8988T (cell line): ENCODE data around the gene NXN.
"Not testable (repeated sequence)": the region's sequence is repeated elsewhere in the genome, so short reads cannot be mapped to it uniquely, and the experiment has no call there.

Experiments
- DNase-seq: peaks from one replicate; pipeline ENCODE4 v3.0.0; 2011

Gene NXN

GRCh38 chr17:978103-979093 is 1.2 kb downstream of the NXN start:
- DNase-seq = no peak

GRCh38 chr17:977166-977565 is 2.4 kb downstream of the NXN start:
- no peak for DNase-seq

- no peak for DNase-seq
Measured at GRCh38 chr17:976312-976711, 3.3 kb downstream of the NXN start.

GRCh38 chr17:975371-975915 is 4.1 kb downstream of the NXN start:
- DNase-seq = no peak

- DNase-seq = not testable (repeated sequence)
Measured at GRCh38 chr17:974778-975177, 4.8 kb downstream of the NXN start.

GRCh38 chr17:973053-973452 is 6.5 kb downstream of the NXN start:
- DNase-seq = no peak

- DNase-seq = not testable (repeated sequence)
Measured at GRCh38 chr17:971861-972260, 7.7 kb downstream of the NXN start.

- DNase-seq = no peak
Measured at GRCh38 chr17:970364-970763, 9.2 kb downstream of the NXN start.

- DNase-seq = no peak
Measured at GRCh38 chr17:969811-970355, 9.7 kb downstream of the NXN start.

GRCh38 chr17:968812-969730 is 10.5 kb downstream of the NXN start:
- DNase-seq = no peak

- DNase-seq = no peak
Measured at GRCh38 chr17:967122-967521, 12.5 kb downstream of the NXN start.

- DNase-seq = no peak
Measured at GRCh38 chr17:965311-965989, 14.1 kb downstream of the NXN start.

- no peak for DNase-seq
Measured at GRCh38 chr17:964876-965275, 14.7 kb downstream of the NXN start.

- no peak for DNase-seq
Measured at GRCh38 chr17:962670-963069, 16.9 kb downstream of the NXN start.

- no peak for DNase-seq
Measured at GRCh38 chr17:962166-962565, 17.4 kb downstream of the NXN start.

GRCh38 chr17:958712-959451 is 20.7 kb downstream of the NXN start:
- no peak for DNase-seq

- DNase-seq = no peak
Measured at GRCh38 chr17:957856-958421, 21.6 kb downstream of the NXN start.

- DNase-seq = no peak
Measured at GRCh38 chr17:956905-957304, 22.7 kb downstream of the NXN start.

GRCh38 chr17:954431-955164 is 25.0 kb downstream of the NXN start:
- no peak for DNase-seq

GRCh38 chr17:953767-954166 is 25.8 kb downstream of the NXN start:
- no peak for DNase-seq

GRCh38 chr17:952592-952991 is 27.0 kb downstream of the NXN start:
- not testable (repeated sequence) for DNase-seq
